Activated naive CD8-positive, alpha-beta T cell treated with anti-CD3 and anti-CD28 coated beads, Interleukin-2, amount 50 U/mL, for 16 hours (primary cell): ENCODE data around the gene SLC6A8.
"Not testable (repeated sequence)": the region's sequence is repeated elsewhere in the genome, so short reads cannot be mapped to it uniquely, and the experiment has no call there.

ENCODE experiments used
- DNase-seq: peaks from one replicate; pipeline ENCODE4 v3.0.0-alpha.2; 2020; ENCODE audit warnings: low read depth, low spot score

The SLC6A8 gene

DNA sequence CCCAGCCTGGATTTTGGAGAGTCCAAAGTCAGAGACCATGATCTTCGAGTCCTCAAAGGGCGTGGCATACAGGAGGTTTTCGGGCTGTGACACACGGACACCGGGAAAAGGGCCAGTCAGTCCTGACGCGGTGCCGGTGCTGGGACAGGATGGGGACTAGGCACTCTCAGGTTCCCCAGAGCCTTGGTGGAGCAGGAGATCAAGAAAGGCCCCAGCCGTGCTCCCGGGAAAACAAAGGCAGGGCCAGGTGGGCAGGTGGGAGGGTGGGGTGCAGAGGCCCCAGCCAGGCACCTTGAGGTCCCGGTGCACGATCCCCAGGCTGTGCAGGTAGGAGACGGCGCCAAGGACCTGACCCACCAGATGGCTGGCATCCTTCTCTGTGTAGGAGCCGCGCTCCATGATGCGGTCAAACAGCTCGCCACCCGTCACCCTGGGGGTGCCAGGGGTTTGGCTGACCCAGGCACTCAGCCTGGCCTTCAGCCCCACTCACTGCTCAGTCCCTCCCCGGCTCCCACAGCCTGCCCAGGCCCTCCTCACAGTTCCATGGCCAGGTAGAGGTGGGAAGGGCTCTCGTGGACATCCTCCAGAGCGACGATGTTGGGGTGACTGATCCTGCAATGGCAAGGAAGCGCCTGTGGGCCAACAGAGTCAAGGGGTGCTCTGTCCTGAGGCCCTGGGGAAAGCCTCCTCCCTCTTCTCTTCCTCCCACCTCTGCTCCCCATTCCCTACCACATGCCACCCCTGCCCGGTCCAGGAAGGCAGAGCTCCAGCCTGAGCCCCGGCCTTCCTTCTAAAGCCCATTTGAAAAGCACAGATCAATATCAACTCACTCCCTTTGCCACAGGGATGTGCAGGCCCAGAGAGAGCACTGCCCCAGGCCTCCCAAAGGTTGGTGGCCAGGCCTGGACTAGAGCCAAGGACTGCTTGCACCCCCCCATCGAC, 15.9 kb upstream of the SLC6A8 start:
- DNase-seq, result no peak

GRCh38 chrX:153672531-153673427, 14.9 kb upstream of the SLC6A8 start:
- DNase-seq, result no peak

DNA sequence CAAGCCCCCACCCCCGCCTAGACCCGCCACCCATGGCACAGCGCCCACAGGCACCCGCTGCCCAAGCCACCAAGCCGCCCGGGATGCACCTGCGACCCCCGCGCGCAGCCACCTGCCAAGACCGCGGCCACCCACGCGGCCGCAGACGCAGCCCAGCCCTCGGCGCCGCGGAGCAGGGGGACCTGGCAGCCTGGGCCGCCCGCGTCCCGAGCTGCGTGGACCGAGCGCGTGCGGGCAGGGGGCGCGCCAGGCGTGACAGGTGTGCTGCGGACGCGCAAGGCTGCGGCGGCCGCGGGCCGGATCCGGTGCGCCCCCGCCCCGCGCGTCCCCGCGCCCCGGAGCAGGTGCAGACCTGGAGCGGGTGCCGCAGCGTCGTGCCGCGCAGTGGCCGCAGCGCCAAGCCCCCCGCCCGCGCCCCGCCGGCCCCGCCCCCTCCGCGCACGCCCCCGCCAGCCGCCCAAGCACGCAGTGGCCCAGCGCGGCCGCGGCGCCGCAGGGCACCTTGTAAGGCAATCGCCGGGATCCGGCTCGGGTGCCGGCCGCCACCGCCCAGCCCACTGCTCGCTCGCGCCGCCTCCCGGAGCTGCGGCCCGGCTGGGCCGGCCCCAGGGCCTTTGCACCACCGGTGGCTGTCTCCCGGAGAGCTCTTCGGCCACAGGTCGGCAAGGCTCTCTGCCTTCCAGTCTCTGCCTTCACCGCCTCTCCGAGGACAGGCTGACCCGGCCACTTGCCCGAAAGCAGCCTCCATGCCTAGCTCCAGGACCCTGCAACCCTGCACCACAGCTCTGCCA, 14.1 kb upstream of the SLC6A8 start, which contains the start of gene PNCK:
Gene PNCK, minus strand, starts transcription at position 386 of the 791 bp plus-strand sequence. CDS start 737 bp downstream, outside the sequence.
- DNase-seq, result no peak

DNA sequence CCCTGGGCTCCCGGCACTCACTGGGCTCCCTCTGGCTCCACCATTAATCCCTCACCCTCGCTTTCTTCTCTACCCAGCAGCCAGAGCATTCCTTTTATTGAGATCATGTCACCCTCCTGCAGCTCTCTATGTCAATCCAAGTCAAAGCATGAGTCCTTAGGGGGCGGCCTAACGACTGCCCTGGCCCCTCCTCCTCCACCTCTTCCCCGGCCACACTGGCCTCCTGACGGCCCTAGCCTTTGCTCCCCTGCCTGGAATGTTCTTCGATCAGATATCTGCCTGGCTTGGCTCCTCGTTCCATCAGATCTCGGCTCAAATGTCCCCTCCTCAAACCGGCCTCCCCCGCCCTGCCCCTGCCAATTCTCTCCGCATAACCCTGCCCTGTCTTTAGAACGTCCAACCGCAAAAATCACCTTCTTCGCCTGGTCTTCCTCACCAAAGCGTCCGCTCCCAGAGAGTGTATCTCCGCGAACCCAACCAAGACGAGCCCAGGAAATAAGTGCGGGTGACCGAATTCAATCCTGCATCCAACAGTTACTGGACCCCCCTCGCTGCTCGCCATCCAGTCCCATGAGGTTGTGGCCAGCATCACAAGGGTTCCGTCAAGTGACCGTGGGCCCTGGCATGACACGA, 13.4 kb upstream of the SLC6A8 start:
- no peak for DNase-seq

- DNase-seq, result no peak
Observed at GRCh38 chrX:153681175-153681574, 6.6 kb upstream of the SLC6A8 start.

- not testable (repeated sequence) for DNase-seq
Observed at GRCh38 chrX:153683486-153683885, 4.2 kb upstream of the SLC6A8 start.

DNA sequence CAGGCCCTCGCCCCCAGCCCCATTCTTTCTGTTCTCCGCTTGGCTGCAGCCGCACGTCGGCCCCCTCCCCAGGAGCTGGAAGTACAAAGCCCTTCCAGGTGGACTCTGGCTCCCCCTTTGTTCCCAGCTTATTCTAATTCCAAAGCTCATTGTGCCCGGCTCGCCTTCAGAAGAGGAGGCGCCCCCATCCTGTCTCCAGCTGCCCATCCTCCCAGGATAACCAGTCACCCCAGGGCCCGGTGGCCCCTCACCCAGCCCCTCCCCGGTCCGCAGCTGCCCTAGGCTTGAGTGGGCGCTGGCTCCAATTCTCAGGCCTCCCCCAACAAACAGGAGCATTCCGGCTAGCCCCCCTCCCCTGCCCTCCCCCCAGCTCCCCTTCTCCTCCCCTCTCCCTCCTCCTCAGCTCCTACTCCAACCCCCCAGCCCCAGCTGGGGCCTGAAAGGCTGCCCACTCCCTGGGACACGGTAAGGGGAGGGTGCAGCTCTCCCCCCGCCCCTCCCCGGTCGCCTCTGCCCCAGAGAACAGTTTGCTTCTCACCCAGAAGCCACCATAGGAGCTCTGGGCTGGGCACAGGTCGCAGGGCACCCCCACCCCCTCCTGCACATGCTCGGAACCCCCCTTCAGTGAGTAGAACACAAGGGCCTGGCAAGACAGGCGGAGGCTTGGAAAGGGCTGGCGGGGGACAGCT, 3.1 kb upstream of the SLC6A8 start:
- DNase-seq, result no peak

- no peak for DNase-seq
Observed at GRCh38 chrX:153685156-153685536, 2.6 kb upstream of the SLC6A8 start.

- no peak for DNase-seq
Observed at GRCh38 chrX:153685751-153686696, 1.7 kb upstream of the SLC6A8 start.

DNA sequence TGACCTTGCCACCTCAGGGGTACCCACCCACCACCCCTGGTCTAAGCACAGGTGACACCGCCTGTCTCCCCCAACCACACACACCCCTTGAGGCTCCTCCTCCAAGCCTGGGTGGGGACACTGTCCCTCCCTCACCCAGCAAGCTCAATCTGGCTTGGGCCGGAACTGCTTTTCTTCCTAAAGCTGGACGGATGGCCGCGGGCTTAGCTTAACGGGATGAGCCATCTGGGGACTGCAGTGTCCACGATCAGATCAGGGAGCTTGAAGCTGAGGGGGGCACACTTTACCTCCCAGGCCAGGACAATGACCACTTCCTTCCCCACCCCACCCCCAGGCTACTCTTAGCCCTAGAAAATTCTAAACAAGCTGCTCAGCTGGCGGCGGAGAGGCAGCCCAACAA, 1.0 kb upstream of the SLC6A8 start:
- no peak for DNase-seq

GRCh38 chrX:153688071-153688470, 345 bp downstream of the SLC6A8 start:
- no peak for DNase-seq

DNA sequence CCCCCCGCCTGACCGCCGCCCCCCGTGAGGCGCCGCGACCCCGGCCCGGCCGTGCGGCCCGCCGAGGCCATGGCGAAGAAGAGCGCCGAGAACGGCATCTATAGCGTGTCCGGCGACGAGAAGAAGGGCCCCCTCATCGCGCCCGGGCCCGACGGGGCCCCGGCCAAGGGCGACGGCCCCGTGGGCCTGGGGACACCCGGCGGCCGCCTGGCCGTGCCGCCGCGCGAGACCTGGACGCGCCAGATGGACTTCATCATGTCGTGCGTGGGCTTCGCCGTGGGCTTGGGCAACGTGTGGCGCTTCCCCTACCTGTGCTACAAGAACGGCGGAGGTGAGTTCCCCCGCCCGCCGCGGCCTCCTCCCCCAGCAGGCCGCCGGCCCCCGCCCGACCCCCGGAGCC, 780 bp downstream of the SLC6A8 start:
- no peak for DNase-seq

GRCh38 chrX:153688911-153689590, 1.3 kb downstream of the SLC6A8 start:
- no peak for DNase-seq

GRCh38 chrX:153689654-153690465, 2.1 kb downstream of the SLC6A8 start:
- no peak for DNase-seq

GRCh38 chrX:153690466-153690865, 2.7 kb downstream of the SLC6A8 start:
- no peak for DNase-seq

- DNase-seq, result not testable (repeated sequence)
Observed at GRCh38 chrX:153691032-153691827, 3.5 kb downstream of the SLC6A8 start.

GRCh38 chrX:153692003-153692402, 4.3 kb downstream of the SLC6A8 start:
- DNase-seq, result no peak
